Muscle of back (tissue), 13 donors: ENCODE measurements around the gene SNCG. TPM values are rescaled to one million over a fixed set of nuclear protein-coding genes. Genes with fewer than 3 reads are reported as not detected.
"Not testable (repeated sequence)": the region's sequence is repeated elsewhere in the genome, so short reads cannot be mapped to it uniquely, and the experiment has no call there.

Experiments used
- DNase-seq, 3 donors: peaks; one replicate each; pipeline versions ENCODE4 v3.0.0 to v3.0.0-alpha.2; 2013
- long read RNA-seq, 9 donors: transcript quantifications; one replicate each; lab custom pipeline, GENCODE V29; 2026
- polyA plus RNA-seq, 10 donors: library from polyadenylated mRNA; unstranded; fragments of 120-200 nt; gene quantifications; one replicate each; pipeline ENCODE4 v1.2.1, GENCODE V29; 2013; ENCODE audit not compliant: insufficient read length in 10 of 10

Gene SNCG
- polyA plus RNA-seq, result 1 to 10 TPM; 3.2 to 9.9 (median 4.6) TPM
- long read RNA-seq, donor 1, partial matches to known transcripts, result 0 of 2 reads
- long read RNA-seq, donor 1, other reads (novel, unspliced or antisense), result 0 of 2 reads
- long read RNA-seq, donor 2, partial matches to known transcripts, result 0 of 1 reads
- long read RNA-seq, donor 2, other reads (novel, unspliced or antisense), result 0 of 1 reads
- long read RNA-seq, donor 3, result 0 reads
- long read RNA-seq, donor 4, partial matches to known transcripts, result 0 of 4 reads
- long read RNA-seq, donor 4, other reads (novel, unspliced or antisense), result 0 of 4 reads
- long read RNA-seq, donor 5, partial matches to known transcripts, result 0 of 4 reads
- long read RNA-seq, donor 5, other reads (novel, unspliced or antisense), result 0 of 4 reads
- long read RNA-seq, donor 6, partial matches to known transcripts, result 0 of 5 reads
- long read RNA-seq, donor 6, other reads (novel, unspliced or antisense), result 0 of 5 reads
- long read RNA-seq, donor 7, partial matches to known transcripts, result 0 of 1 reads
- long read RNA-seq, donor 7, other reads (novel, unspliced or antisense), result 0 of 1 reads
- long read RNA-seq, donor 8, result 0 reads
- long read RNA-seq, donor 9, result 0 reads

- DNase-seq, result peak in 1 of 3 donors; percentile 79
These were observed at the start of gene SNCG for GRCh38 chr10:86958116-86958900. Gene SNCG (plus strand): TSS chr10:86958599. CDS start chr10:86958698, 99 bp downstream.

DNA sequence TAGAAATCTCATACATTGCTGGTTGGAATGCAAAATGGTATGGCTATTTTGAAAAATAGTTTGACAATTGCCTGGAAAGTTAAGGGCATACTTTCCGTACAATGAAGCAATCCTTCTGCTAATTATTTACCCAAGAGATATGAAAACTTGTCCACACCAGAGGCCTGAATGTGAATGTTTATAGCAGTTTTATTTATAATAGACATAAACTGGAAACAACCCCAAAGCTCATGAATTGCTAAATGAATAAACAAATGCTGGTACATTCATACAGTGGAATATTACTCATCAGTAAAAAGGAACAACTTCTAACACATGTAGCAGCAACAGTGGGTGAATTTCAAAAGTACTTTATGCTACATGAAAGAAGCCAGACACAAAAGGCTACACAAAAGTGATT, 43.7 kb upstream of the SNCG start:
- no peak for DNase-seq

DNA sequence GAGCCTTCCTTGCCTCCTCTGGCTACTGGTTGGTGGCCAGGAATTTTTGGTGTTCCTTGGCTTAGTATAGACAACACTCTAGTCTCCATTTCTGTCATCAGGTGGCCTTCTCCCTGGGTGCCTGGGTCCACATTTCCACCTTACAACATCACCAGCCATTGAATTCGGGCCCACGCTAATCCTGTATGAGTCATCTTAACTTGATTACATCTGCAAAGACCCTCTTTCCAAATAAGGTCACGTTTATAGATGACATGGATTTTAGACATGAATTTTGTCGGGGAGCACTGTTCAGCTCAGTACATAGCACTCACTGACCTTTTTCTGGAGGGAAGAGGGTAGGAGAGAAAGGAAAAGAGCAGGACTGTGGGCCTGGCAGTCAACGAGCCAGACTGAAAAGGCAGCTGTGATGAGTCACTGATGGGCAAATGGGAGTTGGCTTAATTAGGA, 40.4 kb upstream of the SNCG start:
- DNase-seq, result no peak

GRCh38 chr10:86922553-86922961, 35.8 kb upstream of the SNCG start:
- DNase-seq, result no peak

GRCh38 chr10:86929468-86930380, 28.7 kb upstream of the SNCG start:
- peak in 1 of 3 donors; percentile 57 for DNase-seq

DNA sequence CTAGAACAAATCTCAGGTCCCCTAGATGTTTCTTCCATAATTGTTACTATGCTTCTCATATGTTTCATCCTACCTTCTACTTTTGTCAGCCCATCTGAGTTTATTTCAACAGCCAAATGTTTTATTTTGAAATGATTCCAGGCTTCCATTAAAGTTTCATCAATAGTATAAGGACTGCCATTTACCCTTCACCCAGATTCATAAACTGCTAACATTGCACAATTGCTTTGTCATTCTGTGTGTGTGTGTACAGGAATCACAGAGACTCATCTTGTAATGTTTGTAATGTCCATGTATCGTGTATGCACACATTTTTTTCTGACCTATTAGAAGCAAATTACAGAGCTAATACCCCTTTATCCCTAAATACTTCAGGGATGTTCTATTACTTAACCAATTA, 26.5 kb upstream of the SNCG start:
- no peak for DNase-seq

DNA sequence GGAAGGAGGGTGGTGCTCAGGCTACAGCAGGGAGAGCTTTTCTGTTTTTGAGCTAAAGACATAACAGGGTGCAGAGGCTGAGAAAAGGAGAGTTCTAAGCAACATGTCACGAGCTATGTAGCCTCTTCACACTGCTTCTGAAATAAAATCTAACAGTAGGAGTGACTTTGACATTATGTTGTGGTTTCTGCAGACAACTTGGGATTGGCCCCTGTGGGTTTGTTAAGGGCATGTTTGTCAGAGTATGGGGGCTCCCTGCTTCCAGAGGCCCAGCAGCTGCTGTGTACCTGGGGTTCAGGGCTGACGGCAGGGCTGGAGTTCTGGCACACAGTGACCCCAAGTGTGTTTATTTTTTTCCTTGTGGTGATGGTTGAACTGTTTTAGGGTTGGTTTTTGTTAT, 25.7 kb upstream of the SNCG start:
- no peak for DNase-seq

- DNase-seq, result not testable (repeated sequence)
These were observed 24.2 kb upstream of the SNCG start for GRCh38 chr10:86934162-86934711.

- DNase-seq, result no peak
These were observed 21.5 kb upstream of the SNCG start for GRCh38 chr10:86936661-86937501.

GRCh38 chr10:86937502-86938154, 20.8 kb upstream of the SNCG start:
- DNase-seq, result no peak

GRCh38 chr10:86938260-86938659, 20.1 kb upstream of the SNCG start:
- no peak for DNase-seq

DNA sequence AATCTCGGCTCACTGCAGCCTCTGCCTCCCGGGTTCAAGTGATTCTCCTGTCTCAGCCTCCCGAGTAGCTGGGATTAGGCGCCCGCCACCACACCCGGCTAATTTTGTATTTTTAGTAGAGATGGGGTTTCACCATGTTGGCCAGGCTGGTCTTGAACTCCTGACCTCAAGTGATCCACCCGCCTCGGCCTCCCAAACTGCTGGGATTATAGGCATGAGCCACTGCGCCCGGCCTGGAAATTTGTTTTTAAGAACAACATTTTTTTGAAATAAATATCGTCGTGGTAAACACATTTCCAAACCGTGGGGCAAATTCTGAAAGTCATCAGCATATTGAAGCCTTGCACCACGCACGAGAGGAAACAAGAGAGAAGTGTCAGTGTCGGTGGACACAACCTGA, 18.3 kb upstream of the SNCG start:
- not testable (repeated sequence) for DNase-seq

GRCh38 chr10:86940677-86941076, 17.7 kb upstream of the SNCG start:
- DNase-seq, result no peak

GRCh38 chr10:86941426-86941825, 17.0 kb upstream of the SNCG start:
- no peak for DNase-seq

DNA sequence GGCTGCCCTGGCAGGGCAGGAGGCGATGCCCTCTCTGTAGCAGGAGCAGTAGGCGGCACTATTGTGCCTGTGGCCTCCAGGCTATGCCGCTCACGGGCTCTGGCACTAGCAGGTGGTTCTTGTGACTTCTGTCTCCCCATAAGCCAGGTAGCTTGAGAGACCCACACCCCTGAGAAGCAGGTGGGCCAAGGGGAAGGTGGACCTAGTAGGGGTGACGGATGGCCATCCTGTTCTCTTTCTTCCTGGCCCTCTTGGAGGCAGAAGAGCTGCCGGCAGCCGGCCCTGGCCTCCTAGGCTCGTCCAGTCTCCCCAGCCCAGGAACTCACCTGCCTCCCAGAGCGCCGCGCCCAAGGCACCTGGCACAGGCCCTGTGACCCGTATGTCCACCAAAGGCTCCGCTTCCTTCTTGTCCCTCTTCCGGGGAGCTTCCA, 16.4 kb upstream of the SNCG start:
- DNase-seq, result no peak

GRCh38 chr10:86942441-86943315, 15.7 kb upstream of the SNCG start:
- DNase-seq, result peak in 1 of 3 donors; percentile 57

GRCh38 chr10:86943316-86944030, 14.9 kb upstream of the SNCG start:
- no peak for DNase-seq

DNA sequence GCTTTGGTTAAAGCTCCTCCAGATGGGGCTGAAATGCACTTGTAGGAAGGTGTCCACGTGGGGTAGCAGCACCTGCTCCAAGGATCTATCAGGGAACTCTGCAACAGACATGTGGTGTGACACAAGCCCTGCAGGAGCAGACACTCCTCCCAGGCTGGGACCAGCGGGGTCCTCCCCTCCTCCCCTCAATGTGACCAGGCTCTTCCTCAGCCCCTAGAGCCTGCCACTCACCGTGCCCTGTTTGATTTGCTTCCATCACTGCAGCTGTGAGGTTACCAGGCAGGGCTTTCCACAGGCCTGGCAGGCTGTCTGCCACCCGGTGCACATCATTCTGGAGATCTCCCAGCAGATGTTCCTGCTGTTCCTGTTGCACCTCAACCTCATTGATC, 14.4 kb upstream of the SNCG start:
- no peak for DNase-seq
